AG04450 (cell line): Measurements from ENCODE around the gene CENATAC. TPM values are rescaled to one million over a fixed set of nuclear protein-coding genes. Genes with fewer than 3 reads are reported as not detected.

Source experiments
- CTCF ChIA-PET: fragments of 300-600, 350-600 bp; formaldehyde crosslinking; extraction: SDS; loops from one replicate; lab custom pipeline; 2022; ENCODE audit warnings: antibody characterized with exemption, inconsistent platforms; lab: Charles Lee
- POLR2A ChIA-PET: fragments of 350-600 bp; formaldehyde crosslinking; extraction: SDS; loops from one replicate; lab custom pipeline; 2021; ENCODE audit warnings: antibody characterized with exemption, inconsistent platforms; lab: Yijun Ruan, JAX
- DNase-seq: peaks from one replicate; pipeline ENCODE4 v3.0.0-alpha.2; 2011; ENCODE audit warnings: low read depth, low spot score
- H3K27ac ChIP-seq: one replicate; pipeline ENCODE4 v1.5.1; 2012; ENCODE audit warnings: low read depth, low read length, control low read depth
- H3K27me3 ChIP-seq: one replicate; pipeline ENCODE4 v1.6.0; 2012; ENCODE audit warnings: low read length; ENCODE audit not compliant: control insufficient read depth, insufficient read depth
- H3K4me3 ChIP-seq: 2 replicates; pipeline ENCODE4 v1.5.1; 2011; ENCODE audit warnings: mild to moderate bottlenecking, low read depth, low read length, control low read depth
- H3K9me3 ChIP-seq: 2 replicates; pipeline ENCODE4 v1.5.1; 2012; ENCODE audit warnings: low read length; ENCODE audit not compliant: control insufficient read depth, insufficient read depth
- CTCF ChIP-seq: IDR thresholded peaks from 2 replicates; pipeline ENCODE4 v1.5.1; 2011; ENCODE audit warnings: low read depth, low read length, control low read depth, inconsistent platforms
- polyA plus RNA-seq: library from polyadenylated mRNA; depleted of rRNA; stranded (reverse); fragments of >200 nt; gene quantifications from 2 replicates; pipeline ENCODE4 v1.2.3, GENCODE V29; 2011

Gene CENATAC
- polyA plus RNA-seq, 1 experiment, result 13.5 TPM

- ChIA-PET CTCF (no interaction called here), POLR2A (no interaction called here)
- no peak for TF ChIP-seq CTCF
- H3K27me3 ChIP-seq, result no peaks in the 10 kb centered on the region
- no peak overlapping the region for H3K4me3 ChIP-seq
- H3K9me3 ChIP-seq, result no peaks in the 10 kb centered on the region
- DNase-seq, result no peak
- no peak overlapping the region for H3K27ac ChIP-seq
Measured at GRCh38 chr11:119011476-119012053, 13.6 kb downstream of the CENATAC start.

- CTCF ChIA-PET, result no interaction called here
- no peak overlapping the region for H3K4me3 ChIP-seq
- no peak for DNase-seq
- H3K9me3 ChIP-seq, result no peaks in the 10 kb centered on the region
- H3K27me3 ChIP-seq, result no peaks in the 10 kb centered on the region
- POLR2A ChIA-PET, result interaction anchor here (0.6 to 0.7 kb wide), 2 partner anchors 34 to 101 kb away, joined by 3 to 4 read pairs; no protein-coding TSS in a partner anchor
- H3K27ac ChIP-seq, result peak overlapping the region; percentile 21
- TF ChIP-seq CTCF, result no peak
Measured at GRCh38 chr11:119012629-119013170, 14.8 kb downstream of the CENATAC start.

GRCh38 chr11:119014209-119014924 lies 16.4 kb downstream of the CENATAC start:
- DNase-seq, result no peak
- H3K27me3 ChIP-seq, result no peaks in the 10 kb centered on the region
- ChIA-PET CTCF (interaction anchor here (1.8 kb wide), 1 partner anchor 325 kb away, joined by 7 read pairs; no protein-coding TSS in a partner anchor), POLR2A (interaction anchor here (0.7 kb wide), 1 partner anchor 35 kb away, joined by 4 read pairs; no protein-coding TSS in a partner anchor)
- H3K27ac ChIP-seq, result no peak overlapping the region
- no peak for TF ChIP-seq CTCF
- H3K9me3 ChIP-seq, result no peaks in the 10 kb centered on the region
- no peak overlapping the region for H3K4me3 ChIP-seq

- no peak; the same call in 1 of the 2 replicates for TF ChIP-seq CTCF
- H3K9me3 ChIP-seq, result no peaks in the 10 kb centered on the region
- ChIA-PET CTCF (interaction anchor here (1.0 to 1.8 kb wide), 3 partner anchors 16 to 325 kb away, joined by 3 to 7 read pairs (median 4); no protein-coding TSS in a partner anchor), POLR2A (interaction anchor here (0.6 to 1.2 kb wide), 3 partner anchors 70 to 323 kb away, joined by 4 to 11 read pairs (median 5); no protein-coding TSS in a partner anchor)
- no peak overlapping the region for H3K27ac ChIP-seq
- H3K27me3 ChIP-seq, result no peaks in the 10 kb centered on the region
- DNase-seq, result no peak
- H3K4me3 ChIP-seq, result no peak overlapping the region
Measured at GRCh38 chr11:119015054-119015611, 17.2 kb downstream of the CENATAC start.
